Stimulated activated CD4-positive, alpha-beta T cell treated with anti-CD3 and anti-CD28 coated beads, Interleukin-2, amount 100 ng/mL, for 4 hours (primary cell): ENCODE data around the gene FANCM.

Experiments used
- DNase-seq: peaks from one replicate; pipeline ENCODE4 v3.0.0-alpha.2; 2020; ENCODE audit warnings: low read depth

FANCM gene

GRCh38 chr14:45227566-45227965 lies 91.8 kb downstream of the FANCM start:
- no peak for DNase-seq

- no peak for DNase-seq
Observed at GRCh38 chr14:45238988-45239387, 103.3 kb downstream of the FANCM start.

- DNase-seq: no peak
Observed at GRCh38 chr14:45242706-45243105, 107.0 kb downstream of the FANCM start.

GRCh38 chr14:45246151-45246550 lies 110.4 kb downstream of the FANCM start:
- no peak for DNase-seq

- DNase-seq: no peak
Observed at GRCh38 chr14:45246691-45247090, 111.0 kb downstream of the FANCM start.

- no peak for DNase-seq
Observed at GRCh38 chr14:45247427-45247826, 111.7 kb downstream of the FANCM start.

- DNase-seq: no peak
Observed at GRCh38 chr14:45249856-45250575, 114.3 kb downstream of the FANCM start.
